Measurements from ENCODE around the gene GPRC5A.

GPRC5A gene

GRCh38 chr12:12887471-12887870, 3.9 kb upstream of the GPRC5A start:
- DNase-seq: no peak

- DNase-seq: no peak
Observed at GRCh38 chr12:12889701-12890100, 1.7 kb upstream of the GPRC5A start.

- DNase-seq: no peak
Observed at GRCh38 chr12:12890543-12891079, 751 bp upstream of the GPRC5A start.

- DNase-seq: no peak
Observed at GRCh38 chr12:12891881-12892355, 556 bp downstream of the GPRC5A start.

- DNase-seq: no peak
Observed at GRCh38 chr12:12892681-12893141, 1.3 kb downstream of the GPRC5A start.

- DNase-seq: no peak
Observed at GRCh38 chr12:12893438-12893837, 2.1 kb downstream of the GPRC5A start.

GRCh38 chr12:12896260-12896659, 4.9 kb downstream of the GPRC5A start:
- DNase-seq: no peak

- DNase-seq: no peak
Observed at GRCh38 chr12:12897302-12897701, 5.9 kb downstream of the GPRC5A start.

- DNase-seq: no peak
Observed at GRCh38 chr12:12898136-12898717, 6.9 kb downstream of the GPRC5A start.

GRCh38 chr12:12898911-12899511, 7.6 kb downstream of the GPRC5A start:
- no peak for DNase-seq

- DNase-seq: no peak
Observed at GRCh38 chr12:12899530-12900380, 8.4 kb downstream of the GPRC5A start.

- no peak for DNase-seq
Observed at GRCh38 chr12:12900786-12901157, 9.4 kb downstream of the GPRC5A start.

- DNase-seq: no peak
Observed at GRCh38 chr12:12901158-12901791, 9.9 kb downstream of the GPRC5A start.

GRCh38 chr12:12902036-12902435, 10.7 kb downstream of the GPRC5A start:
- no peak for DNase-seq

GRCh38 chr12:12903642-12904609, 12.6 kb downstream of the GPRC5A start:
- DNase-seq: no peak

- DNase-seq: no peak
Observed at GRCh38 chr12:12907552-12907951, 16.2 kb downstream of the GPRC5A start.

- DNase-seq: no peak
Observed at GRCh38 chr12:12908252-12908651, 16.9 kb downstream of the GPRC5A start.

- no peak for DNase-seq
Observed at GRCh38 chr12:12908711-12909110, 17.3 kb downstream of the GPRC5A start.

- no peak for DNase-seq
Observed at GRCh38 chr12:12909228-12909994, 18.0 kb downstream of the GPRC5A start.

- DNase-seq: no peak
Observed at GRCh38 chr12:12909995-12910420, 18.6 kb downstream of the GPRC5A start.

- DNase-seq: no peak
Observed at GRCh38 chr12:12912711-12913110, 21.3 kb downstream of the GPRC5A start.

Data from hippocampal formation (tissue), 2 donors.